Erythroblast (primary cell): ENCODE results near the gene RELB.

ENCODE experiments used
- DNase-seq, 2 experiments: peaks; one replicate each; lab custom pipeline; 2025; lab: John Stamatoyannopoulos, UW
- GATA1 ChIP-seq: IDR thresholded peaks from 2 replicates; pipeline ENCODE4 v1.6.1; 2011; ENCODE audit warnings: low read depth, mild to moderate bottlenecking, control low read depth, low read length, moderate library complexity
- POLR2A ChIP-seq: IDR thresholded peaks from 2 replicates; pipeline ENCODE4 v1.6.1; 2011; ENCODE audit warnings: mild to moderate bottlenecking, low read length

Gene RELB

GRCh38 chr19:45046355-45046754 is 45.1 kb downstream of the RELB start:
- no peak for DNase-seq
- TF ChIP-seq POLR2A: no peak
- no peak for TF ChIP-seq GATA1

DNA sequence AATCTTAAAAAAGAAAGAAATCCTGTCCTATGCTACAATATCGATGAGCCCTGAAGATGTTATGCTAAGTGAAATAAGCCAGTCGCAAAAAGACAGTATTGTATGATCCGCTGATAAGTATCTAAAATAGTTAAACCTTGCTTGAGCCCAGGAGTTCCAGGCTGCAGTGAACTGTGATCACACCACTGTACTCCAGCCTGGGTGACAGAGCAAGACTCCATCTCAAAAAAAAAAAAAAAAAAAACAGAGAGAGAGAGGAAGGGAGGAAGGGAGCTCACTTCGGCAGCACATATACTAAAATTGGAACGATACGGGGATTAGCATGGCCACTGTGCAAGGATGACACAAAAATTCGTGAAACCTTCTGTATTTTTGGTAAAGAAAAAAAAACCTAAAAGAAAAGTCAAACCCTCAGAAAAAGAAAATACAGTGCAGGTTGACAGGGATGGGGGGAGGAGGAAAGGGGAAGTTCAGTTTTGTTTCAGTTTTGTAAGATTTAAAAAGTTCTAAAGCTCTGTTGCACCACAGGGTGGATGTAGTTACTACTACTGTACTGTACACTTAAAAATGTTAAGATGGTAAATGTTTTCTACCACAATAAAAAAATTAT is 46.0 kb downstream of the RELB start:
- TF ChIP-seq POLR2A: no peak
- no peak for TF ChIP-seq GATA1
- no peak for DNase-seq

GRCh38 chr19:45049073-45049736 is 47.9 kb downstream of the RELB start:
- no peak for TF ChIP-seq GATA1
- no peak for TF ChIP-seq POLR2A
- DNase-seq: no peak

GRCh38 chr19:45050036-45050435 is 48.8 kb downstream of the RELB start:
- no peak for DNase-seq
- TF ChIP-seq GATA1 (no peak), POLR2A (no peak)

GRCh38 chr19:45051929-45052579 is 50.8 kb downstream of the RELB start:
- no peak for DNase-seq
- no peak for TF ChIP-seq POLR2A
- no peak for TF ChIP-seq GATA1

GRCh38 chr19:45056831-45057230 is 55.6 kb downstream of the RELB start:
- DNase-seq: no peak
- TF ChIP-seq GATA1 (no peak), POLR2A (no peak)

- no peak for DNase-seq
- TF ChIP-seq POLR2A (no peak), GATA1 (no peak)
Observed at GRCh38 chr19:45057444-45057843, 56.2 kb downstream of the RELB start.

DNA sequence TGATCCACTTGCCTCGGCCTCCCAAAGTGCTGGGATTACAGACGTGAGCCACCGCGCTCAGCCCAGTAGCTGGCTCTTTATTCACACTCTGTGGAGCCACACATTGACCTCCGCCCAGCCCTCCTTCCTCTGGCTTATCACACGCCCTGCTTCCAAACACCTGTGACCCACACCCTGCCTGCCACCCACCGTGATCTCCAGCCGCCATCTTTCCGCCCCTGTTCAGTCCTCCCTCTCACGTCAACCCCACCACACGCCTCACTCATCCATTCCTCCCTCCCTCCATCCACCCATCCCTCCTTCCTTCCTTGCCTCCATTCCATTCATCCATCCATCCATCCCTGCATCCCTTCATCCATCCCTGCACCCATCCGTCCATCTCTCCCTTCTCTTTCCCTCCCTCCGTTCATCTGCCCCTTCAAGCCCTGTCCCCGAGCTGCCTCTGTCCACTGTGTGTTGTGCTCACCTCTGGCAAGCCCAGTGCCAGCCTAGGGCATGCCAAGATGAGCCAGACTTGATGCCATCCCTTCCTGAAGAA is 57.4 kb downstream of the RELB start:
- peak in 1 of 2 experiments; percentile 33 for DNase-seq
- TF ChIP-seq GATA1: no peak

DNA sequence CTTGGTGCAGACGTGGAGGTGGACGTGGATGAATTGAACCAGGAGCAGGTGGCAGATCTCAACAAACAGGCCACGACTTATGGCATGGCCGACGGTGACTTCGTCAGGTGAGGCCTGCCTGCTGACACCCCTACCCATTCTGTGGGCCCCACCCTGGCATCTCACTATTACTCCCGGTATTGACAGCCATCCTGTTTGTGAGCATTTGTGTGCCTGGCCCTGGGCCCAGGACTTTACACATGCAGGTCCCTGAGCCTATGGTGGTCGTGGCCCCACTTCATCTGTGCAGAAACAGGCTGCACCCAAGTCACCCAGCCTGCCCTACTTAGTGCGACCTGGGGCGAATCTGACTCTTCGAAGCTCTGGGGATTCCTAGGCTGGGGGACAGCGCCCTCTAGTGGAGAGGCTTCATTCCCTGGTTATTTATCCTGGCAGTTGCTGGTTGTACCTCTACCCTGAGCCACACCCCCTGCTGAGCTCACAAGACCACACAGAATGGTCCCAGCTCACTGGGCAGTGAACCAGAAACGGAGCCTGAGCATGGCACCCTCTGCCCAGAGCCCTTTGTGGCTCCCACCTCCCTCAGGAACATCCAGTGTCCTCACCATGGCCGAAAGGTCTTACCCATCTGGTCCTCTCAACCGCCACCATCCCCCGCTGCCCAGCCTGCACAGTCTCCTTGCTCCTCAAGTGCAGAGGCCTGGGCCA is 58.1 kb downstream of the RELB start:
- peak; percentile 85 to 93 for DNase-seq
- TF ChIP-seq POLR2A (no peak), GATA1 (no peak)

GRCh38 chr19:45061965-45062364 is 60.7 kb downstream of the RELB start:
- TF ChIP-seq GATA1 (no peak), POLR2A (no peak)
- no peak for DNase-seq

DNA sequence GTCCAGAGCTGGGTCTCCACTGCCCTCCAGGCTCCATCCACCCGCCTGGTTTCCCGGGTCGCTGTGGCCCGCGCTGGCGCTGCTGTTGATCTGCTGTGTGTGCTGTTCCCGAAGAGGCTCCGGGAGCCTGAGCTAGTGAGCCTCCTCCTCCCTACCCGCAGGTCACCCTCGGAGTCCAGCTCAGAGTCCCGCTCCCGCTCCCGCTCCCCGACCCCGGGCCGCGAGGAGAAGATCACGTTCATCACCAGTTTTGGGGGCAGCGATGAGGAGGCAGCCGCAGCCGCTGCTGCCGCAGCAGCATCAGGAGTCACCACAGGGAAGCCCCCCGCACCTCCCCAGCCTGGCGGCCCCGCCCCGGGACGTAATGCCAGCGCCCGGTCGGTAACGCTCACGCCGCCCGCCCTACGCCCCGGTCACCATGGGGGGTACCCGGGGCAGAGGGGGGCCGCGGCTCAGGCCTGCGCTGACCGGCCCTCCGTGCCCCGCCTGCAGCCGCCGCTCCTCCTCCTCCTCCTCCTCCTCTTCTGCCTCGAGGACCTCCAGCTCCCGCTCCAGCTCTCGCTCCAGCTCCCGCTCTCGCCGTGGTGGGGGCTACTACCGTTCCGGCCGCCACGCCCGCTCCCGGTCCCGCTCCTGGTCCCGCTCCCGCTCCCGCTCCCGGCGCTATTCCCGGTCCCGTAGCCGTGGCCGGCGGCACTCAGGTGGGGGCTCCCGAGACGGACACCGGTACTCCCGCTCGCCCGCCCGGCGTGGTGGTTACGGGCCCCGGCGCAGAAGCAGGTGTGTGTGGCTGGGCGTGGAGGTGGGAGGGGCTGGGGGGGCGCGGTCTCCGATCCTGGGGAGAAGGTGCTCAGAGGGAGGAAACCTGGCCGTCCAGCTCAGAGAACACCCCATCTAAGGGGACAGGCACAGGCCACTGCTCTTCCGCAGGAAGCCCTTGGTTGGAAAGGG is 62.9 kb downstream of the RELB start:
- TF ChIP-seq POLR2A (no peak), GATA1 (no peak)
- DNase-seq: no peak

DNA sequence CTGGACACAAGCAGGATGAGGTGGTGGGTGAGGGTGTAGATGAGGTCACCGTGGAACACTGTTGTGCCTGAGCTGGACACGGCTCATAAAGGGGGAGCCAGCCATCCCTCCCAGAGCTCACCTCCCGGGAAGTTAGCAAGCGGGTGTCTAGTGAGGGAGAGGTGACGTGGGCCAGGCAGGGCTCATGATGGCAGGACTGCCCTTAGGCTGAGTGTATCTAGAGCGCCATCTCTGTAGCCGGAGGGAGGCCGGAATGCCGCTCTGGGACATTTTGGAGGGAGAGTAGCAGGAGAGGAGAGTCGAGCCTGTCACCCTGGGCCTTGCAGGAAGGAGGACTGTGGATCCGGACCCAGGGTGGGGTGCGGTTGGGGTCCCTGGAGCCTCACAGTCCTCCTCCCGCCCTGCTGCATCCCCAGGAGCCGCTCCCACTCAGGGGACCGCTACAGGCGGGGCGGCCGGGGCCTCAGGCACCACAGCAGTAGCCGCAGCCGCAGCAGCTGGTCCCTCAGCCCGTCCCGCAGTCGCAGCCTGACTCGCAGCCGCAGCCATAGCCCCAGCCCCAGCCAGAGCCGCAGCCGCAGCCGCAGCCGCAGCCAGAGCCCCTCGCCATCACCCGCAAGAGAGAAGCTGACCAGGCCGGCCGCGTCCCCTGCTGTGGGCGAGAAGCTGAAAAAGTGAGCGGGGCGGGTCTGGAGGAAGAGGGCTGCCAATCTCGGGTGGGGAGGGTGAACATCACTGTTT is 65.8 kb downstream of the RELB start:
- no peak for TF ChIP-seq POLR2A
- TF ChIP-seq GATA1: no peak
- DNase-seq: no peak

GRCh38 chr19:45068041-45068440 is 66.8 kb downstream of the RELB start:
- no peak for TF ChIP-seq GATA1
- TF ChIP-seq POLR2A: no peak
- no peak for DNase-seq

- TF ChIP-seq GATA1 (no peak), POLR2A (no peak)
- DNase-seq: no peak
Observed at GRCh38 chr19:45069056-45069455, 67.8 kb downstream of the RELB start.
